ENCODE data around the gene GPR78. TPM values are rescaled to one million over a fixed set of nuclear protein-coding genes. Genes with fewer than 3 reads are reported as not detected.

The GPR78 gene
- total RNA-seq, 1 donor from 2014 or later = 23.1 TPM

DNA sequence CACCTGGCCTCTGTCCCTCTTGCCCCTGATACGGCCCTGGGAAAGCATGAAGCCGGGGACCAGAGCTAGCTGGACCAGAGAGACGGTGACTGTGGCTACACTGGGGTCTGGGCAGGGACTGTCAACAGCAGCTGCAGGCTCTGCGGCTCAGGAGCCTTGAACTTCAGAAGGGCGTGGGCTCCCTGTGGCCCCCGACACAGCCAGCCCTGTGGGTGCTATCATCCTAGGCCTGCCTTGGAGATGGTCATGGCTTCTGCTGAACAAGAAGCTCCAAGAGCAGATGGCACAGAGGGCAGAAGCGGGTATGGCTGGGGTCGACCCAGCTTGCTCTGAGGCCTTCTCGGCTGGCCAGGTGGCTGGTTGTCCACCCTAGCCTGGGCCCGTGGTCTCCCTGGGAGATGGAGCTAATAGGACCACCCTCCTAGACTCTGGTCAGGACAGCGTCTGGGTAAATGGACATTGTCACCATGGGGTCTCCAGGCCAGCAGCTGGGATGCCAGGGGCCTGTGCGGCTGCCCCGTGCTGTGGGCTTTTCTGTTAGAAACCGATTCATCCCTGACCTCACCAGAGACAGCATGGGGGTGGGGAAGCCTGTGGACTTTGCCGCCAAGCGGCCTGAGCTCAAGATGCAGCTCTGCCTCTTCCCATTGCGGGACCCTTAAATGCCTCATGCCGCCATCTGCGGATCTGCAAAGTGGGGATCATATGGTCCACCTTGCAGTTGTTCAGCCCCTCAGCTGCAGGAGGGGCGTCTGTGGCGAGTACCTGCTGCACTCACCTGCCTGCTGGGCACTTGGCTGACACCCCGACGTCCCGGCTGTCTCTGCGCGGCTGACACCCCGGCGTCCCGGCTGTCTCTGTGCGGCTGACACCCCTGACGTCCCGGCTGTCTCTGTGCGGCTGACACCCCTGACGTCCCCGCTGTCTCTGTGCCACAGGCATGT is 33.5 kb downstream of the GPR78 start:
- TF ChIP-seq CTCF (IDR thresholded peaks at IDR 0.05) (no peak), POLR2AphosphoS5 (IDR thresholded peaks at IDR 0.05; ENCODE audit: insufficient read depth in 1 of 2, low read depth in 1 of 2) (no peak), POLR2A (IDR thresholded peaks at IDR 0.05) (no peak)
- DNase-seq (ENCODE audit: extremely low spot score in 2 of 2) = no peak
- Histone ChIP-seq H3K27me3 (no peaks in the 10 kb centered on the region), H3K36me3 (no peaks in the 10 kb centered on the region), H3K9me3 (no peaks in the 10 kb centered on the region), H3K4me3 (no peak overlapping the region), H3K27ac (no peak overlapping the region), H3K4me1 (no peaks in the 10 kb centered on the region)
- intact Hi-C loops (cut with DNase I) = no loop called here

GRCh38 chr4:8614365-8615193 is 34.4 kb downstream of the GPR78 start:
- TF ChIP-seq POLR2AphosphoS5 (IDR thresholded peaks at IDR 0.05; ENCODE audit: insufficient read depth in 1 of 2, low read depth in 1 of 2) = no peak
- H3K4me3 ChIP-seq = no peak overlapping the region
- H3K4me1 ChIP-seq = no peaks in the 10 kb centered on the region
- H3K9me3 ChIP-seq = no peaks in the 10 kb centered on the region
- no peaks in the 10 kb centered on the region for H3K27me3 ChIP-seq
- DNase-seq (ENCODE audit: extremely low spot score in 2 of 2) = no peak
- no peak overlapping the region for H3K27ac ChIP-seq
- no peaks in the 10 kb centered on the region for H3K36me3 ChIP-seq
- intact Hi-C loops (cut with DNase I) = no loop called here

GRCh38 chr4:8615366-8615765 is 35.2 kb downstream of the GPR78 start:
- intact Hi-C loops (cut with DNase I) = no loop called here
- Histone ChIP-seq H3K36me3 (no peaks in the 10 kb centered on the region), H3K27me3 (no peaks in the 10 kb centered on the region), H3K4me3 (no peak overlapping the region), H3K4me1 (no peaks in the 10 kb centered on the region), H3K9me3 (no peaks in the 10 kb centered on the region), H3K27ac (no peak overlapping the region)
- no peak for DNase-seq (ENCODE audit: extremely low spot score in 2 of 2)
- TF ChIP-seq POLR2AphosphoS5 (IDR thresholded peaks at IDR 0.05; ENCODE audit: insufficient read depth in 1 of 2, low read depth in 1 of 2) (no peak), POLR2A (IDR thresholded peaks at IDR 0.05) (no peak), CTCF (IDR thresholded peaks at IDR 0.05) (no peak)

DNA sequence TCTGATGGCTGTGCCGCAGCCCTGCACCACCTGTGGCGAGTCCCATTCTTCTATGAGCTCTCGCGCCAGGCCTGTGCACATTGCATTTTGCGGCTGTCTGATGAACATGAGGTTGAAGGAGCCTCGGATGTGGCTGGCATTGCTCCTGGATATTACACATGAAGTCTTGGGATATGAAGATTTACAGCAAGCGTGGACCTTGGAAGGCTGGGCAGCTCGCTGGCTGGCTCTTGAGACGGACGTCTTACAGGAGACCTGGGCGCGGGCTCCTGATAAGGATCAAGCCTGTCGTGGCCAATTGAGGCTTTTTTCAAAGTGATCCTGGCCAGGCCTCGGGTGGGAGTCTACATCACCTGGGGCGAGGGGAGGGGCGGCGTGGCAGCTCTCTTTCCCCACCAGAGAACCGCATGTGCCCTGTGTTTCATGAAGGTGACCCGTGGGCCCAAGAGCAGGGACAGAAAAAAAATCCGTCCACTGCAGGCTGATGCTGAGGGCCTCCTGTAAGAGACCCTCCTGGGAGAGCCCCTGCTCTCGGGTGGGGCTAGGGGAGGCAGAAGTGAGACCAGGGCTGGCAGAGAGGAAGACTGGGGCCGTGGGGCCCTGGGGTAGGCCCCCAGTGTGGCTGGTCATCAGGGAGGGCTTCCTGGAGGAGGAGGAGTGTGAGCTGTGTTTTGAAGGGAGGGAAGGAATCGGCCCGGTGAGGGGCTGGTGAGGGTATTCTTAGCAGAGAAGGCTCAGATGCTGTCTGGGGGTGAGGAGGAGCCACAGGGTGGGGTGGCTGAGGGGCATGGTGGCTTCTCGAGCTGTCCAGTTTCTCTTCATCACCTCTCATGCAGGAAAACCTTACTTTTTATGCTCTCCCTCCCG is 36.0 kb downstream of the GPR78 start:
- Histone ChIP-seq H3K4me1 (no peaks in the 10 kb centered on the region), H3K27ac (no peak overlapping the region), H3K9me3 (no peaks in the 10 kb centered on the region), H3K27me3 (no peaks in the 10 kb centered on the region), H3K4me3 (no peak overlapping the region), H3K36me3 (no peaks in the 10 kb centered on the region)
- no peak for DNase-seq (ENCODE audit: extremely low spot score in 2 of 2)
- intact Hi-C loops (cut with DNase I) = no loop called here
- TF ChIP-seq CTCF (IDR thresholded peaks at IDR 0.05) (no peak), POLR2A (IDR thresholded peaks at IDR 0.05) (no peak), POLR2AphosphoS5 (IDR thresholded peaks at IDR 0.05; ENCODE audit: insufficient read depth in 1 of 2, low read depth in 1 of 2) (no peak)

DNA sequence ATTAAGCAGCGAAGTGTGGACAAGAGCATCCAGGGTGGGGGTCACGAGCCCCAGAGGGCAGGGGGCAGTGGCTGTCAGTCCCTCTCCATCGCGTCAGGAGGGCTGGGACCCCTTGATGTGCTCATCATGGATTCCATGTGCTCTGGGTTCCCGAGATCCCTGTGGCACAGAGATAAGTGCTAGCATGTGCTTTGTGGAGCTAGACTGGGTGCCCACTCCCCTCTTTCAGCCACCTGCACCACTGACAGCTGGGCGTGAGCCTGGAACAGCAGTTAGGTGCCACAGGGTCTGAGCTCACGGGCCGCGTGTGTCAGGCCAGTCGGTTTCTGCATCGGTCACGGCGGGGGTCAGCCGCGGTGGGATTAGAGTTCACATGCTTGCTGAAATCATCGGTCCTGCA is 36.6 kb downstream of the GPR78 start:
- TF ChIP-seq POLR2A (IDR thresholded peaks at IDR 0.05) (no peak), POLR2AphosphoS5 (IDR thresholded peaks at IDR 0.05; ENCODE audit: insufficient read depth in 1 of 2, low read depth in 1 of 2) (no peak), CTCF (IDR thresholded peaks at IDR 0.05) (no peak)
- no peak for DNase-seq (ENCODE audit: extremely low spot score in 2 of 2)

More for the DNA sequence above, 36.6 kb downstream of the GPR78 start:
- H3K27me3 ChIP-seq = no peaks in the 10 kb centered on the region
- no peaks in the 10 kb centered on the region for H3K4me1 ChIP-seq
- no peak overlapping the region for H3K27ac ChIP-seq
- H3K36me3 ChIP-seq = no peaks in the 10 kb centered on the region
- H3K9me3 ChIP-seq = no peaks in the 10 kb centered on the region
- intact Hi-C loops (cut with DNase I) = no loop called here
- H3K4me3 ChIP-seq = no peak overlapping the region
